DMS 273 (cell line): ENCODE data around the gene PIN4.
"Not testable (repeated sequence)": the region's sequence is repeated elsewhere in the genome, so short reads cannot be mapped to it uniquely, and the experiment has no call there.

Experiments used
- DNase-seq: peaks from one replicate; lab custom pipeline; 2025; ENCODE audit not compliant: unreplicated experiment; lab: John Stamatoyannopoulos, UW

The PIN4 gene

DNA sequence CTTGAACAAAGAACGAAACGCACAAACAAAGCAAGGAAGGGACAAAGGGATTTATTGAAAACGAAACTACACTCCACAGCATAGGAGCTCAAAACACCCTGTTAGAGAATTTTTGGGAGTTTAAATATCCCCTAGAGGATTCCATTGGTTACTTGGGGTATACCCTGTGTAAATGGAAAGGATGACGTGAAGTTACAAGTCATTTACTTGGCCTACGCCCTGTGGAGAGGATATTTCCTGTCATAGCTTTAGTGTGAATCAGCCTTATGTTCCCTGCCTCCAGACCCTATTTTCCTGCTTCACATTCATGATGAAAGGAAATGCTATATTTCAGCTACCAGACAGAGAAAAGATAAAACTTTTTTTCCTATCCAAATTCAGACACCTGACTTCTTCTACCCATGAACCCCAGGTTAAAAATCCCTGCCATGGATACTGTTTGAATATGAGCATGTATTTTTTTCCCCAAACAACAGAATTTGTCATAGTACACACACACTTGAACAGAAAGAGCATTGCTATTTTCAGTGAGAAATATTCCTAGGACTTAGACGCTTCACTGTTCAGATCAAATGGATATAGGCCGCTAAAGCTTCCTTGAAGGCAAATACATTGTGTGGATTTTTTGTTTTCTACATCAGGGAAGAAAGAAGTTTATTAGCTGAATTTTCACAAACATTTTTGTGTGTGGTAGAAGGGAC lies 20.4 kb downstream of the PIN4 start:
- no peak for DNase-seq

DNA sequence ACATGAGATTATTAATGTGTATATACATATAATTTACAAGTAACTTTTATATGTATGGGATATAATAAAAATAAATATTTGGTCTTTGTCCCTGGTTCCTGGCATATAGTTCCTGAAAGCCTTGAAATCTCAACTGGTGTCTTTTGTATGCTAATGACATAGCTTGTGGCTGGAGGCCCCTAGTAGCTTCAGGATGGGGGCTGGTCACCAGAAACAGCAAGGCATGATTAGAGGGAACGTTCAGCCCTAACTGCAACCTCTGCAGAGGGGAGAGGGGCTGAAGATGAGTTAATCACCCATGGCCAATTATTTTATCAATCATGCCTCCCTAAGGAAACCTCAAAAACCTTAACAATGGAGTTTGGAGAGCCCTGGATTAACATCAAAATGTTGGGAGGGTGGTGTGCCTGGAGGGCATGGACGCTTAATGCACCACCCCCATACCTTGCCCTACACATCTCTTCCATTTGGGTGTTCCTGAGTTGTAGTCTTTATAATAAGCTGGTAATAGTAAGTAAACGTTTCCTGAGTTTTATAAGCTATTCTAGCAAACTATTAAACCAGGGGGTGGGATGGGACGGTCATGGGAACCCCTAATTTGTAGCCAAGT lies 21.3 kb downstream of the PIN4 start:
- DNase-seq, result no peak

DNA sequence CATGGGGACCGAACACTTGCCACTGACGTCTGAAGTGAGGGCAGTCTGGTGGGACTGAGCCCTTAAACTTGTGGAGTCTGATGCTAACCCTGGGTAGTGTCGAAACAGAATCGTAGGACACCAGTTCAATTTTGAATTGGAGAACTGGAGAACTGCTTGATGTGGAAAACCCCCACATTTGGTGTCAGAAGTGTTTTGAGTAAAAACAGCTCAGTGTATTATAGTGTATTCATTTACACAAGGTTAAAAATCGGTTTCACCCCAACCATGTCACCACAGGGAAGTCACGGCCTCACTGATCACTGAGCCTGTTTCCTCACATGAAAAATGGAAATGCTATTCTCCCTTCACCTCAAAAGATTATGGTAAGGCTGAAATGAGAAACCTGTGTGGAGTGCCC lies 21.9 kb downstream of the PIN4 start:
- DNase-seq, result no peak

DNA sequence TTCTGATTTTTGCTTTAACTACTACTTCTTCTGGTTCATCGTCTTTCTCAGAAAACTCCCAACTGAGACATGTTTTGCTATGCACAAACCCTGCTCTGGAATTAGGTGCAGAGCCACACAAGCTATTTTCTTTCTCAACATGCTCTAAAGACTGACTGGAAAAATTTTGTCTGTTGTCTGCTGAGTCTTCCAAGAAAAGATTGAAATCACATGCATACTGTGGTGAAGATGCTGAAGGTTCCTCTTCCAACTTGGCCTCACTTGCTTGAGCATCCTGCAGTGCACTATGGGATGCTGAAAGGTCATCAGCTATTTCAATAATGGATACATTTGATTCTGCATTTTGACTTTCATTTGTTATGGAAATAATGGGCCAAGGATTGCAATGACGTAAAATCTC lies 24.1 kb downstream of the PIN4 start:
- no peak for DNase-seq

DNA sequence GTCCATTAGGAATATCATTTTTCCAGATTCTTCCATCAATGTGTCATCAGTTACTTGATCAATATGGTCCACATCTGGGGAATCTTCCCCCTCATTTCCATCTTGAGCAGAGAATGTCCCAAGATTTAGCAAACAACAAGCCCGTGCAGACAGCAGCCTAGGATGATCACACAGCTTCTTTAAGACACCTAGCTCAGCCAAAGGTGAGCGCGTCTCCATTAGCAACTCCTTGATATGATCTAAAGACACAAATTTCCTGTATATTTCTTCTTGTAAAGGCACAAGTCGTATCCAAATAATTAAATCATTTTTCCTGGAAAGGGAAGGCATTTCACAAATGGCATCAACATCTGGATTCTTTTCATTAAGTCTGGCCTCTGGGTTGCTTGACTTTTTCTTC lies 25.8 kb downstream of the PIN4 start:
- DNase-seq, result no peak

DNA sequence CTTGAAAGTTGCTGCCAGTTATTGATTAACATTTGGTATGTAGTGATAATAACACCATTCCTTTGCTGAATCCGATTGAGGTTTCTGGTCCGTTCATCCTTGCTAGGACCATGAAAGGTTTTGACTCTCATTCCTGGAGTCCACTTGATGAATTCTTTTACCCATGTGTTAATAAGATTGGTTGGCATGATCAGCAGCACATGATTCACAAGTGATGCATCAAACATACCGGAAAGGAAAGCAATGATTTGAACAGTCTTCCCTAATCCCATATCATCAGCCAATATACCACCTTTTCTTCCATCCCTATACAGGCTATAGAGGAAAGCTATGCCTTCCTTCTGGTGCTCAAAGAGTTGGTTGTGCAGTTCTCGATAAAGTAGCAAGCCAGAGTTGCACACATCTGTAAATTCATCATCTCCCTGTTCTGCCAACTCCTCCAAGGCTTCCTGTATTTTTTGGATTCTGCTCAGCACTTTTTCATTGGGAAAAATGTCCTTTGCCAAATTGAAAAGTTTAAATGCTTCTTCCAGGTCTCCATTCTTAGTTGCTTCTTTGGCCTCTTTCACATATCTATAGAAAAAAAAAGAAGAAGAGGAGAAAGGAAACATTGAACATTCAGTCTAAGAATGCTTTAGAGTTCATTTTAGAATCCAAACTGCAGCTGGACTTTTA lies 26.7 kb downstream of the PIN4 start:
- DNase-seq, result no peak

DNA sequence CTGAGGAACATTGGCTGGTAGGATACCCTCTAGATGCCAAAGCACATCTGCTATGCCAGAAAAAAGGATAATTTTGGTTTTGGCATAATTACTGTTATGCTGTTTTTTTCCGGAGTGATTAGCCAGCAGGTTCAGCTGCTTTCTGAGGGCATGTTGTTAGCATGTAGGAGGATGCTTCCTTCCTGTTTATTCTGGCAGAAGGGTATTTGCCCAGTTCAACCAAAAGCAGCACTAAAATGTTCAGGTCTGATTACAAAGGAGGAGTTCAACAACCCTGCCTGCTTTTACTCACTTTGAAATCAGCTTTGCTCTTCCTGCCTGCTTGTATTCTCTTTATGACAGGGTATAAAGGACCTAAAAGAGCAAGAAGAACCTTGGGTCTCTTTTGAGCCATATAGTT lies 35.4 kb downstream of the PIN4 start:
- no peak for DNase-seq

DNA sequence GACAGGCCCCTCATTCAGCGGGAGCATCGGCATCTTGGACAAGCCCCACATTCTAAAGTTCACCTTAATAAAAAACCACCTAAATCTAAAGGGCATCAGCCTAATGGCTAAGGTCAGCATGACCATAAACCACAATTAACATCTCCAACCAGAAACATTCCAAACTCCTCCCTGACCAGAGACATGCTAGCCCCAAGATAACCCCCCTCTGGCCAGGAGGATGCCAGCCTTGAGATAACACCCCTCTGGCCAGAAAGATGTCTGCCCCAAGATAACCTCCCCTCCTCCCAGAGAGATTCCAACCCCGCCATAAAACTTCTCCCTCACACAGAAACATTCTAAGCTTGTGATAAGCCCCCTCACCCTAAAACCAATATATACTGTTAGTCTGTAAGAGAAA lies 38.8 kb downstream of the PIN4 start:
- DNase-seq, result not testable (repeated sequence)

DNA sequence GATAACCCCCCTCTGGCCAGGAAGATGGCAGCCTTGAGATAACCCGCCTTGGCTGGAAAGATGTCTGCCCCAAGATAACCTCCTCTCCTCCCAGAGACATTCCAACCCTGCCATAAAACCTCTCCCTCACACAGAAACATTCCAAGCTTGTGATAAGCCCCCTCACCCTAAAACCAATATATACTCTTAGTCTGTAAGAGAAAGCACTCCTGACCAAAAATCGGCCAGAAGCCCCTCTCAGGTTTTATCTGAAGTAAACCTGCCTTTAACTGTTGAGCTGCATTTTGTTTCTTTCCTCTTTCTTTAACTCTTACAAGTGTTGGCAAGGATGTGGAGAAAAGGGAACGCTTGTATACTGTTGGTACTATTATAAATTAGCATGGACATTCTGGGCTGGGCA lies 48.7 kb downstream of the PIN4 start:
- DNase-seq, result no peak

DNA sequence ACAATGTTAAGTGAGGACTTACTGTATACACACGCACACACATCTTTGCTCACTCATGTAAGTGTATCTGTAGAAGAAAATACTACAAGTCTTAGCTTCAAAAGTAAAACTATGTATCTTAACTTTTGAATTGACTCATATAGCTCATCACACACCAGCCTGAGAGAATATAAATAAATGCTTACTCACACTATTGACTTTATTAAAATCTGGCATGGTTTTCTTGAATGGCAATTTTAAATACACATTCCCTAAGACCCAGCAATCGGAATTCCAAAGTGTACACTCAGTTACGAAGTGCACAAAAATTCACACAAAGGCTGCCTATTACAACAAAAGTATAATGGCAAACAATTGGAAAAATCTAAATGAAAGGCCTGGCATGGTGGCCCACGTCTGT lies 55.3 kb downstream of the PIN4 start:
- no peak for DNase-seq

DNA sequence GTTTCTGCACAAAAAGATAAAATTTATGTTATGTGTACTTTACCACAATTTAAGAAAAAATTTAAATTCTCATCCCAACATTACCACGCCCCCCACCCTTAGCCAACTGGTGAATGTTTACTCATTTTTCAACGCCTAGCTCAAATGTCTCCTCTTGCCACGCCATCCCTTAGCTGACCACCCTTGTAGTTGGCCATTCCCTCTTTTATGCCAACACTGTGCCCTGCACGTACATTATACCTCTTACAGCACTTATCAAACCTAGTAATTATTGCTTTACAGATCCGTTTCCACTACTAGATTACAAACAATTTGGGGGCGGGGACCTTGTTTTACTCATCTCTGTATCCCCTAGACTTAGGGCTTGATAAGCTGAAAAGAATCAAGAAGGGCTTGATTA lies 56.6 kb downstream of the PIN4 start:
- no peak for DNase-seq

DNA sequence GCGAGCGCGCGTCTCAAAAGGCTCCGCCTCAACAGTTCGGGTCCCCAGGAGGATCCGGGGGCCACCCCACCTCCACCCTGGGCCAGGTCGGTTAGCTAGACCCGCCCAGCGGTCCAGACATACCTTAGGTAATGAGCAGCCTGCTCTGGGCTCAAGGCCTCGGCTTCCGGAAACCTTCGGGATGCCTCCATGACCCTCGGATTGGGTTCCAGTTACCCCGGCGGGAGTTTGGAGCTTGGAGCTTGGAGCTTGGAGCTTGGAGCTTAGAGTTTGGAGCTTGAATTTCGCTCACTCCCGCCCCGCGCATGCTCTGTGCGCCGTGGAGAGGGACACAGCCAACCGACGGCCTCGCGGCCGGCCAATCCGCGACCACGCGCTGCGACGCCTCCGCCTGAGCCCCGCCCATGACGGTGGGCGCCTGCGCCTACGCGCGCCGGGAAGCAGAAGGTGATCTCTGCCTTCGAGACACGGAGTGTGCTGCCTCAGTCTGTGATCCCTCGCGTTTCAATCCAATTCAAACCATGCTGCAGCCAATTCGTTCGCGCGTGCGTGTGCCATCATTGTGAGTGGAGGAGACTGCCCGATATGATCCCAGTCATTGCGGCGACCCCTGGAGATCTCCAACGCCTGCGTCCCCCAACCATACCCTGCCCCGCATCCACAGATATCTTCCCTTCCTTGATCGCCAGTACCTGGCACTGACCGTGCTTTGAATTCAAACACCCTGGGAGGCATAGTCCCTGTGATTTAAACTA lies 57.3 kb downstream of the PIN4 start, which contains the start of gene ERCC6L:
ERCC6L (minus strand) TSS at position 307 of the 755 bp plus-strand sequence; CDS start at position 191, 116 bp downstream.
- peak; percentile 97 for DNase-seq

DNA sequence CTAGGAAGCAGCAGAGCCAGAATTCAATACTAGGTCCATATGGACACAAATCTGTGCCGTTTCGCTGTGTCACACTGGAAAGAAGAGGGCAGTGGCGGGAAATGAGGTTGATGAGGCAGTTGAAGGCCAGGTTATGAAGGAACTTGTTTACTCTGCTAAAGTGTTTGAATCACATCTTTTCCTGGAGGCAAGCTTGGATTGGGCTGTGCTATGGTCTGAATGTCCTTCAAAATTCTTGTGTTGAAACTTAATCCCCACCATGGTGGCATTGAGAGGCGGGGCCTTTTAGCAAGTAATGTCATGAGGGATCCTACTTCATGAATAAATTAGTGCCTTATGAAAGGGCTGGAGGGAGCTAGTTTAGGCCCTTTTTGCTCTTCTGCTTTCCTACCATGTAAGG lies 59.4 kb downstream of the PIN4 start:
- peak; percentile 37 for DNase-seq

DNA sequence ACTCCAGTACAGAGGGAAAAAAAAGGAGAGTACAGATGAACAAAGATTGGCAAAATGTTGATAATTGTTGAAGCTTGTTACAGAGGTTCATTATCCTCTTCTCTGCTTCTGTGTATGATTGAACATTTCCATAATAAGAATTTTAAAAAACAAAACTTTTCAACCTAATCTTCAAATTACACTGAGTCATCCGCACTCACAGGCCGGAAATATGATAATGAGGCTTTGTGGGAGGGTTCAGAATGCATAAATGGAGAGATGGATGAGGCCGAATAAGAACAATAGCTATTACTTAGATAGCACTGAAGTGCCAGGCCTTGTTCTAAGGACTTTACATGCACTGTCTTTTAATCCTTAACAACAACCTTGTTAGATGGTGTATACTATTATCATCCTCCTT lies 61.9 kb downstream of the PIN4 start:
- peak; percentile 43 for DNase-seq

DNA sequence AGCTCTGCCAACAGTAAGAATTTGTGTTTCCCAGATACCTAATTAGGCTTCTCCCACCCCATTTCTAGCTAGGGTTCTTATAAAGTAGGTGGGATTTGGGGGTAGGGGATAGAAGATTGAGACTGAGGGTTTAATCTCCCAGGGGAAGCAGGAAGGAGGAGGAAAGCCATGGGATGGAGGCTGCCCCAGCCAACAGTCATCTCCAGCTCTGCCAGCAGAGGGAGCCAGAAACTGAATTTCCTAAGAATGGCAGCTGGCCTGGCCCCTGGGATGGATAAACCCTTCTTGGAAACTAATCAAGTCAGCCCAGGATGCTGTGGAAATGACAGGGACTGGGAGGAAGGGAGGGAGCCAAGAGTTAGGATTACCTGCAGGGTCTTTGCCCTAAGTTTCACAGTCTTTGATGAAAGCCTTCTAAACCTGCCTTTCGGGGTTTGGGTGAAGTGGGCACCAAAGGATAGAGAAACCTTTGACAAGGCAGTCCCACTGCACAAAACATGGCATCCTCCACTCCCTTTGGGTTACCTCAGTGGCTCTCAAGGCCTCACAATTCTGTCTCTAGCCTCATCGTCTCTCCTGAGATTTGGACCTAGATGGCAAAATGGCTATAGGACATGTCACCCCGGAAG lies 64.0 kb downstream of the PIN4 start:
- DNase-seq, result peak; percentile 92

DNA sequence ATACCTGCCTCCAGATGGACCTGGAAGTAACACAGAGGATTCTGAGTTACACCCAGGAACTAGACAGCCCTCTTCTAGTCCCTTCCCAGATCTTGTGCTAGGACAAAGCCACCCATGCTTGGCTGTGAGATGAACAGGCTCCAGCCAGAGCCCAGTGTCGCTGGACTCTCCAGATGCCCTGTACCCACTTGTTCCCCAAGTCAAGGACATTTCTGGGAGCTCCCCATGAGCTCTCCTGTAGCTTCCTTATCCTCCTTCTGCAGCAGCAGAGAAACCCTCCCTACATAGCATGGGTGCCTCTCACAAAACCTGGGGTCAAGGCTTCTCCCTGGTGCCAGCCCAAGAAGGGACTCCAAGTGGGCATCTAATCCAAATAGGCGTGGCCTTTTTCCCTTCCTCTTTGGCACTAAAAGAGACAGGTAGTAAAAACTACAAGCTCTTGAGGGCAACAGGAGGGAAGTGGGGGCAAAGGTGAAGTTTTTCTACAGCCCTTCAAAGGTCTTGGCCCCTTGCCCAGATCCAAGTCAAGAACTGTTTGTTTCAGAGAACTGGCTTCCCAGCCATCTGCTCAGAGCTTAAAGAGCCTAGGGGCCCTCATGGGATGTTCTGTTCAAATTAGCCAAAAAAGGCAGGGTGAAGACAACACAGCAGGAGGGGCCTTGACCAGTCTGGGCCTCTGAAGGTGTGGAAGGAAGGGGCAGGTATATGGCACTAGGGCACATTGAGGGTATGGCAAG lies 65.8 kb downstream of the PIN4 start:
- peak; percentile 94 for DNase-seq
